ENCODE data around the gene MXD3. TPM values are rescaled to one million over a fixed set of nuclear protein-coding genes. Genes with fewer than 3 reads are reported as not detected.

The MXD3 gene
- total and polyA plus RNA-seq, 2 donors from 2014 or later = 4.9 to 6.6 TPM

- TF ChIP-seq, protein P1, sequence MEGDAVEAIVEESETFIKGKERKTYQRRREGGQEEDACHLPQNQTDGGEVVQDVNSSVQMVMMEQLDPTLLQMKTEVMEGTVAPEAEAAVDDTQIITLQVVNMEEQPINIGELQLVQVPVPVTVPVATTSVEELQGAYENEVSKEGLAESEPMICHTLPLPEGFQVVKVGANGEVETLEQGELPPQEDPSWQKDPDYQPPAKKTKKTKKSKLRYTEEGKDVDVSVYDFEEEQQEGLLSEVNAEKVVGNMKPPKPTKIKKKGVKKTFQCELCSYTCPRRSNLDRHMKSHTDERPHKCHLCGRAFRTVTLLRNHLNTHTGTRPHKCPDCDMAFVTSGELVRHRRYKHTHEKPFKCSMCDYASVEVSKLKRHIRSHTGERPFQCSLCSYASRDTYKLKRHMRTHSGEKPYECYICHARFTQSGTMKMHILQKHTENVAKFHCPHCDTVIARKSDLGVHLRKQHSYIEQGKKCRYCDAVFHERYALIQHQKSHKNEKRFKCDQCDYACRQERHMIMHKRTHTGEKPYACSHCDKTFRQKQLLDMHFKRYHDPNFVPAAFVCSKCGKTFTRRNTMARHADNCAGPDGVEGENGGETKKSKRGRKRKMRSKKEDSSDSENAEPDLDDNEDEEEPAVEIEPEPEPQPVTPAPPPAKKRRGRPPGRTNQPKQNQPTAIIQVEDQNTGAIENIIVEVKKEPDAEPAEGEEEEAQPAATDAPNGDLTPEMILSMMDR (IDR thresholded peaks at IDR 0.05; ENCODE audit: borderline replicate concordance, extremely low read depth, insufficient read depth) = no peak
- no peak overlapping the region for H3K9ac ChIP-seq (ENCODE audit: low read length in 3 of 3)
These were observed 20.0 kb downstream of the MXD3 start for GRCh38 chr5:177291735-177292134.

GRCh38 chr5:177290816-177291596 lies 20.7 kb downstream of the MXD3 start:
- Histone ChIP-seq H3K4me3 (ENCODE audit: low read length in 3 of 3) (no peak overlapping the region), H3K9ac (ENCODE audit: low read length in 3 of 3) (no peak overlapping the region), H3K4me1 (ENCODE audit: control insufficient read depth in 2 of 3, insufficient read depth in 2 of 3, low read depth in 1 of 3, low read length in 3 of 3) (no peaks in the 10 kb centered on the region), H3K27me3 (ENCODE audit: control insufficient read depth, insufficient read depth, low read length) (no peaks in the 10 kb centered on the region), H3K27ac (ENCODE audit: low read depth in 2 of 2, low read length in 2 of 2) (no peak overlapping the region), H3K9me3 (ENCODE audit: control insufficient read depth in 2 of 3, insufficient read depth in 1 of 3, low read length in 3 of 3) (no peaks in the 10 kb centered on the region), H3K36me3 (ENCODE audit: control insufficient read depth in 2 of 3, insufficient read depth in 3 of 3, low read length in 3 of 3) (peaks cover 27 to 56% (median 43%) of the 10 kb centered on the region in 3 donors)
- intact Hi-C loops (cut with DNase I) = no loop called here
- TF ChIP-seq, protein P1 (IDR thresholded peaks at IDR 0.05; ENCODE audit: borderline replicate concordance, extremely low read depth, insufficient read depth) = no peak
- FAIRE-seq (no peak), DNase-seq (no peak)

More at GRCh38 chr5:177291735-177292134, 20.0 kb downstream of the MXD3 start:
- no peaks in the 10 kb centered on the region for H3K27me3 ChIP-seq (ENCODE audit: control insufficient read depth, insufficient read depth, low read length)
- no peak overlapping the region for H3K27ac ChIP-seq (ENCODE audit: low read depth in 2 of 2, low read length in 2 of 2)
- H3K9me3 ChIP-seq (ENCODE audit: control insufficient read depth in 2 of 3, insufficient read depth in 1 of 3, low read length in 3 of 3) = no peaks in the 10 kb centered on the region
- no peak overlapping the region for H3K4me3 ChIP-seq (ENCODE audit: low read length in 3 of 3)
- peaks cover 25 to 60% (median 43%) of the 10 kb centered on the region in 3 donors for H3K36me3 ChIP-seq (ENCODE audit: control insufficient read depth in 2 of 3, insufficient read depth in 3 of 3, low read length in 3 of 3)
- peaks cover 0 to 2% (median 0%) of the 10 kb centered on the region in 3 donors for H3K4me1 ChIP-seq (ENCODE audit: control insufficient read depth in 2 of 3, insufficient read depth in 2 of 3, low read depth in 1 of 3, low read length in 3 of 3)
- intact Hi-C loops (cut with DNase I) = no loop called here
- FAIRE-seq (no peak), DNase-seq (no peak)

DNA sequence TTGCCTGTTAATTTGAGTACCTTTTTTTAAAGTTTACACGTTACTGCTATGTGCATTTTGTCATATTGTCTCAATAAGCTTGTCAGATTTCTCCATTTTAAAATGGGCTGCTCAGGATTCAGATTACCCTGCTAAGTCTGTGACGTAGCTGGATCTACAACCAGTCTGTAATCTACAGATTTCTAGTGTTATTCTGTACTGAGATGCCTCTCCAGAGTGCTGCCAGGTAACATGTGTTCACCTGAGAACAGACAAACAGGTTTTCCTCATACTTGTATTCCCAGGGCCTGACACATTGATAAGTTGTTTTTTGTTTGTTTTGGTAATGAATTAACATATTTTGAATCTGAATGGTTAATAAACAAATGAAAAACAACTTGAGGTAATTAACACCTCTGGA lies 23.5 kb downstream of the MXD3 start:
- H3K36me3 ChIP-seq (ENCODE audit: control insufficient read depth in 2 of 3, insufficient read depth in 3 of 3, low read length in 3 of 3) = peaks cover 27 to 42% (median 30%) of the 10 kb centered on the region in 3 donors
- TF ChIP-seq, protein P1 (IDR thresholded peaks at IDR 0.05; ENCODE audit: borderline replicate concordance, extremely low read depth, insufficient read depth) = no peak
- H3K27me3 ChIP-seq (ENCODE audit: control insufficient read depth, insufficient read depth, low read length) = no peaks in the 10 kb centered on the region
- no peak overlapping the region for H3K27ac ChIP-seq (ENCODE audit: low read depth in 2 of 2, low read length in 2 of 2)
- no peak overlapping the region for H3K9ac ChIP-seq (ENCODE audit: low read length in 3 of 3)
- H3K4me1 ChIP-seq (ENCODE audit: control insufficient read depth in 2 of 3, insufficient read depth in 2 of 3, low read depth in 1 of 3, low read length in 3 of 3) = no peaks in the 10 kb centered on the region
- no peak for FAIRE-seq
- intact Hi-C loops (cut with DNase I) = no loop called here
- no peaks in the 10 kb centered on the region for H3K9me3 ChIP-seq (ENCODE audit: control insufficient read depth in 2 of 3, insufficient read depth in 1 of 3, low read length in 3 of 3)
- H3K4me3 ChIP-seq (ENCODE audit: low read length in 3 of 3) = no peak overlapping the region
- DNase-seq = no peak
